GM18870 (cell line): ENCODE results near the gene URB1.
A peak's percentile ranks its signal among the peaks of the same experiment; 100 is the strongest.
"Not testable (repeated sequence)": the region's sequence is repeated elsewhere in the genome, so short reads cannot be mapped to it uniquely, and the experiment has no call there.

Experiments used
- ATAC-seq: cut with Tn5 transposase; IDR thresholded peaks from one replicate; pipeline ENCODE4 v1.9.1; 2021; ENCODE audit warnings: moderate library complexity; ENCODE audit not compliant: unreplicated experiment

URB1 gene, protein sequence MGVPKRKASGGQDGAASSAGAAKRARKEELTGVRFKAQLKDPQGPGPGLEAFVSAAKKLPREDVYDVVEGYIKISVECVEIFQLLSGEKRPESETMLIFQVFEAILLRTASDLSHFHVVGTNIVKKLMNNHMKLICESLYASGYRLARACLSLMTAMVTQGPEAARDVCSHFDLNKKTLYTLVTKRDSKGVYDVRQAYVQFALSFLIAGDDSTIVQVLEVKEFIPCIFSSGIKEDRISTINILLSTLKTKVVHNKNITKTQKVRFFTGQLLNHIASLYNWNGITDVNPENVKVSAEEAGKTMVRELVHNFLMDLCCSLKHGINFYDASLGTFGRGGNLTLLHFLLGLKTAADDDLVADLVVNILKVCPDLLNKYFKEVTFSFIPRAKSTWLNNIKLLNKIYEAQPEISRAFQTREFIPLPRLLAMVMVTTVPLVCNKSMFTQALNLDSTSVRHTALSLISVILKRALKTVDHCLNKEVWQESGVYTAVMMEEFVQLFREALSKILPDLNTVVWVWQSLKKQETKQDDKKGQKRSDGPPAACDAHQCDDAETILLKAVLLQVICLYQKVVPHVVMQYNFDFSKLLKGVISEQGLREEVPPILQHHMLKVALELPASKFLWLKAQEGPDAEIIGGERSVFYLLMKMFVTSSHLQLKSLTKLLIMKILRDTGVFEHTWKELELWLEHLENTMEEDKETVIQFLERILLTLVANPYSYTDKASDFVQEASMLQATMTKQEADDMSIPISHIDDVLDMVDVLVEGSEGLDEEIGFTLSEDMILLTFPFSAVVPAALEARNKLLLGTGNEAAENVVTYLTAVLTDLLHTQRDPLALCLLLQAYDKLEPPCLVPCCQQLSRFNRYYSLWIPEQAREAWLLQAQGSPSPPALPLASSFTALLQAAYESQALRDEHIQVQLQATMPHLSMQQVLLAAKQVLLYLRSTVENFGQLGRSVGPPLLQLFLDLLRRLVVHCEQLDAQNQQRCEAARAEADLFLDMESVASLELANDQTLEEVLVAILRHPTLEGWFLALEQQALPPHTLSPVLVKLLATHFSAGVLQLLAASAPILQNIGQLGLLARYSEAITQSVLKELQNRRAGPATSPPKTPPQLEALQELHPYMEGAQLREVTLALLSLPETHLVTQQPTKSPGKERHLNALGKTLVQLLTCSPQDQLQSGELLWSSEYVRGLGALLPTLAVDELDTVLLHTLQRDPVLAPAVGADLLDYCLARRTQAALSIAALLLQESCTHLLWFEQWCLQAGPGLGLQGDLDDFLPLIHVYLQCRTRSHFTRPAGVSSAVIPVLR (N-terminal part only)

DNA sequence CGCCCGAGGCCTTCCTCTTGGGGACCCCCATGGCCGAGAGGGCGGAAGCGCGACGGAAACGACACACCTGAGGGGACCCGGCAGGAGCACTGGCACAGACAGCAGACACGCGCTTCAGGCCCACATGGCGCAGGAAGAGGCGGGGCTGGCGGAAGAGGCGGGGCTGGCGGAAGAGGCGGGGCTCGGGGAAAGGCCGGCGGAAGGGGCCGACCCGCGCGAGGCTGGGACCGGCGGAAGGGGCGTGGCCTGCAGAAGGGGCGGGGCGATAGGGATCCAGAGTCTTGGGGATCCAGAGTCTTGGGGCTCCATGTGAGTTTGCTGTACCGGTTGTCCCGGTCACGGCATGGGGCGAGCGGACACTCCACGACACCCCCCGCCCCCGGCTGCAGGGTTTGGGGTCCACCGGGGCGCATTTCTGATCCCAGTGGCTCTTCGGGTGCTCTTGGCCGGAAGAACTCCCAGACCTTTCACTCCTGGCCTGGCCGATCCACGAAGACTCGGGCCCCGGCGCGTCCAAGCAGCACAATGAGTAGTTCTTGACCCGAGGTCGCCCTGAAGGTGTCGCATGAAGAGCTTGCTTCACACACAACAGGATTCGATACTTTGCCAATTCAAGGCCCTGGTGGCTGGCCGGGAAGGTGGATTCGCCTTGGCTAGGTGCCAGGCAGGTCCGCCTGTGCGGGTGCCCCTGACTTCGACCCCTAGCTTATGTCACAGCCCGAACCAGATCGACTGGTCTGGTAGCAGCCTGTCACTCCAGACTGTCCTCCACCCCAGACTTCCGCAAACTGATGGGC, at the start of gene URB1:
Gene URB1, minus strand, starts transcription at position 133 of the 797 bp plus-strand sequence. Its CDS starts 102 bp downstream, at position 31.
- ATAC-seq: peak; percentile 74

DNA sequence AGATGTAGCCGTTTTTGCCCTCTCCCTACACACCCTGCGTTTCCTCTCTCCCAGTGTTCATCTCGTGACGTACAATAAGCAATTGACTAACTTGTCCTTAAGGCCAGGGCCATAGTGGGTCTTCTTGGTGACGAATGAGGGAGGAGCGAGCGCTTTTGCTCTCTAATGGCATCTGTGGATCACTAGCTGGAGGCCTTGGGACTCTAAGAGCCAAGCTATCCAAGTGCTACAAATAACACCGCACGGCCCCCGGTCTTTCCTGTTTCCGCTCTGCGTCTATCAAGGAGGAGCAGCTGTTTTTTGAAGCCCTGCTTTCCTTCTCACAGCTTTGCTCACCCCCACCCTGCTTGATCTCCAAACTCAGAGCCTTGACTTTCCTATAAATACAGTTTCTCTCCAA, 44.9 kb upstream of the URB1 start:
- ATAC-seq: no peak

DNA sequence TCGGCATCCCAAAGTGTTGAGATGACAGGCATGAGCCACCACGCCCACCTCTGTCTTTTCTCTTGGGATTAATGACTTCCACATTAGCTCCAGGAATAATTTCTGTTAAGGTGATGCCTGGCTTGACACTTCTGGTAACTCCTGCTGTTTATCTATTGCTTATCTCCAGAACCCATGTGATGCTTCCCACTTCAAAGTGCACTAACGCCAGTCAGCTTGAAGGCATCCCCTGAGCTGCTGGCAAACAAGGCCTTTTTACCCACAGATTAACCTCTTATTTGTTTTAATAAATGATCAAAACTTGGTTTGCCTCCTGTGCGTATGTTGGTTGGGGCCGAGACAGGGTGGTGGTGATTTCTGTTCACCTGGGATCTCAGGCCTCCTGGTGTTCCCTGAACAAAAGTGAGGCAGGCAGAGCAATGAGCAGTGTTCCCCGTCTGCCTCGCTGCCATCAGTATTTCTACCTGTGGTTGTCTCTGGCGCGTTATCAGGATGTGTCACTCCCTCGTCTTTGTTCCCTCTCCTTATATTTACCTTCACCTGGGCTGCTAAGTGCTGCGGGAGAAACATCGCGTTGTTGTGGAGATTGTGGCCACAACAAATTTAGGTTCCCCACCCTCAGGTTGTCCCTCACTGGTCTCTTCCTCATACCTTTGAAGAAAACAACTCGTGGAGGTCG, 40.3 kb upstream of the URB1 start:
- ATAC-seq: not testable (repeated sequence)

DNA sequence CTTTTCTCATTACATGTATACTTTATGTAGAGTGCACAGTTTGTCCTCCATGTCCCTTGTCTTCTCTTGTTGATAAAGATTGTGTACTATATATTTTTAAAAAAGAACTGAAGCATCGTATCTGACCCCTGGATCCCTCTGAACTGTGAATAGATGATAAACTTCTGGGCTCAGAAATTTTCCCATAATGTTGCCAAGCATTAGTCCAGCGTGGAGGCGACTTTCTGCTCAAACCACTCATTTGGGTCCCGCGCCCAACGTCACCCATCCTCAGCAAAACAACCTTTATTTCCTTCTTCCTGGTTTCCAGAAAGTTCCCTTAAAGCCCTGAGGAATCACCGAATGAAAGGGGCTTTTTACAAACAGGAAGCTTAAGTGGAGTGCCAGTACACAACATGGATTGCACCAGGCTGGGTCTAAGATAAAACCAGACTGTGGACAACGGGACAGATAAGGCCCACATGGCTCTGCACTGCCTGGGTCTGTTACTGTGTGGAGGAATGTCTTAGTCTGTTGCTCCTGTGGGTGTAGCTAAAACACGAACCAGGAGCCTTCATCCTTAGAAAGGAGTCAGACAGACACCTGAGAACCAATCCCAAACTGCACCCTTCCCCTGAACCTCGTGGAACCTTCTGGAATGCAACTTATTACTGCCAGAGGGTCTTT, 35.3 kb upstream of the URB1 start:
- ATAC-seq: no peak

DNA sequence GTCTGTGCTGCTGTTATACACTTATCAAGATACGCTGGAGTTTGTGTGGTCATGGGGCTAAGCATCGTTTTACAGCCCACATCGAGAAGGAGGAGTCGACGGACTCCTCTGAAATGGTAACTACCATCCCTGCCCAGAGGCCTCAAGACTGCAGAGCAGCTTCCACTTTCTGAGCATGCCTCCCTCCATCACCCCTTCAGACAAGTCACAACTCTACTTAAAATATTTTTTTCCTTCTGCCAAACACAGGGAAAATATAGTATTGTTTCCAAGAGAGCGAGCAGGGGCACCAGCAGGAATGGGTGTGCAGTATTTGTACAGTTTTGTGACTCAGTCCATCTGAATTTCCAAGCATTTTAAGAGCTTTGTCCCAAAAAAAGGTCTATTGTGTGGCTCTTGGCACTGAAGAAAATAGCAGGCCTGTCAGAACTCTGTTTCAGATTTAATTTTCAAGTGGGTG, 33.8 kb upstream of the URB1 start:
- no peak for ATAC-seq

DNA sequence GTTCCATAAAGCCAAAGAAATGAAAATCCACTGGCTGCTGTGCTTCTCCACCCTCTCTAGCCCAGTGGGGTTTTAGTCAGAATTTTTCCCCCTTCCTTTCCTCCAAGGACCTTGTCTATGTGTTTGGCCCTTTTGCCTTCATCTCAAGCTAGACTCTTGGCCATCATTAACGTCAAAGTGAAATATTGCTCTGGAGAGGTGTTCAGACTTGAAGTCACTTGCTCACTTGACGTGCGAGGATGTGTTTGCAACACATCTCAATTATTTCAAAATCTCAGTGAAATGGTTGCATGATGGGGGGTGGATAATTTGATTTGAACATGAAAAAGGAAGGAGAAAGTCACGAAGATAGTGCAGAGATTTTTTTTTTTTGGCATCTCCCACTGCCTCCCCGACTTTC, 33.3 kb upstream of the URB1 start:
- no peak for ATAC-seq

DNA sequence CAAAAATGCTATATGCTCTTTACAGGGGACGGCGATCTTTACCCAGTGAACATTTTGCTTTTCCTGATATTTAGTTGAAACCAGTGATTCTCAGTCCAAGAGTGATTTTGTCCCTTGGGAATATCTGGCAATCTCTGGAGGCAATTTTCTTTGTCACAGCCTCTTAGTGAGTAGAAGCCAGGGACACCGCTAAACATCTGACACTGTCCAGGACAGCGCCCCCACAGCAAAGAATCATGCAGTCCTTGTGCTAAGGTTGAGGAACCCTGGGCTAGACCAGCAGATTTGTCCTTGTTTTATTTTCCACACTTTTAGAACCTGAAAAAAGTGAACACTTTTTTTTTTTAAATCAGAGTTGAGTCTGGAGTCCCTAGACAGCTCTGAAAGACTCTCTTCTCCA, 32.8 kb upstream of the URB1 start:
- no peak for ATAC-seq

DNA sequence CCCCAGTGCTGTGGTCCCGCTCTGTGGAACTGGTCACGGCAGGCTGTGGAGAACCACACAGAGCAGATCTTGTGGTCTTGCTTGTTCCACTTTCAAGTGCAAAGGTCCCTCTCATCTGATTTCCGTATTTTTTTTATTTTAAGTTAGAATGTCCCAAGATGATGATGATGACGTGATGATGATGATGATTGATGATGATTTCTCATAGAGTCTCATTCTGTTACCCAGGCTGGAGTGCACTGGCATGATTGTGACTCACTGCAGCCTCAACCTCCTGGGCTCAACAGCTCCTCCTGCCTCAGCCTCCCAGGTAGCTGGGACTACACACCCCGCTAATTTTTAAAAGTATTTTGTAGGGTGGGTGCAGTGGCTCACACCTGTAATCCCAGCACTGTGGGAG, 31.9 kb upstream of the URB1 start:
- ATAC-seq: no peak

DNA sequence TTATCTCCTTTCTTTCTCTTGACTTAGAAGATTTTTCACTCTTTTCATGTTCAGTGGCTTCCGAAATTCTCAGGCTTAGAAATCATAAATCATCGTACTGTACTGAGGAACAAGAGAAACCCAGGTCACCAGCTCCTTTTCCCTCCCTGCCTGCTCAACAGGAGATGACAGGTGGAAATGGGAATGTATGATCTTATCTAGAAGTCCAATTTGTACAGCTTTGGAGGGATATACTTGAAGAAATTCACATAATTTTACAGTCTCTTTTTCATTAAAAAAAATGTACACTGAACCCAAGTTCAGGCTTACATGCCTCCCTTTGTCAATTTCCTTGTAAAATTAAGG, 31.4 kb upstream of the URB1 start:
- ATAC-seq: no peak

DNA sequence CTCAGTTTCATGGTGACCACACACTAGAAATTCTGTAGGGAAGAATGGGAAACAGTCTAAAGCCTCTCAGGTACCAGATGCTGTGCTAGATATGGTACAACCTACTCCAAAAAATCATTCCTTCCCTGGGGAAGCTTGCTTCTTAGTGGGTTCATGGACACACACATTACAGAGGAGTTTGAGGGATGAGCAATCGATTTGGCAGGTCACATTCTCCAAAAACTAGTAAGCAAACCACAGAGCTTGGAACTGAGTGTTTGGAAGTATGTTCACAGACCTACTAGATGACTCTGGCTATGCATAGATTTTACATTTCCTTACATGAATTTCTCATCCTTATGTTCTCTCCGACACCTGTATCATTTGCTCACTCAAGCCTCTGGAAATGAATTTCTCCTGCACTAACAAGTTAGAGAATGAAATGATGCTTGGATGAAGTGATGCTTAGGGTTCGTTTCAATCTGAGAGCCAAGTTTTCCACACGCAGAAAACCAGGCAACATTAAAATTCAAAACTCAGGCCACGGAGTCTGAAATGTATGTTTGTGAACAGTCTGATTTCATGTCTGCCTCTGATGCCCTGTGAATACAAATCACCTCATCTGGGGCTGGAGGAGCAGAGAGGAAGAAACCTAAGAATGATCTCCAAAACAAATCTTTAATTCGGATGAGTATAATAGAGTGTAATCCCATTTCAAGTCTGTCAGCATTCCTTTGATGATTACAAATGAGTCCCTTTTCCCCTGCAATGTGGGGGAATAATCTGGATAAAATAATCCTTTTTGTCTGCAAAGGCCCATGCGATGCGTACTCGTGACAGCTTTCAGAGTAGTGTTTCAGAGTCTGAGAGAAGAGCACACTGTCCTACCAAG, 30.7 kb upstream of the URB1 start:
- no peak for ATAC-seq

DNA sequence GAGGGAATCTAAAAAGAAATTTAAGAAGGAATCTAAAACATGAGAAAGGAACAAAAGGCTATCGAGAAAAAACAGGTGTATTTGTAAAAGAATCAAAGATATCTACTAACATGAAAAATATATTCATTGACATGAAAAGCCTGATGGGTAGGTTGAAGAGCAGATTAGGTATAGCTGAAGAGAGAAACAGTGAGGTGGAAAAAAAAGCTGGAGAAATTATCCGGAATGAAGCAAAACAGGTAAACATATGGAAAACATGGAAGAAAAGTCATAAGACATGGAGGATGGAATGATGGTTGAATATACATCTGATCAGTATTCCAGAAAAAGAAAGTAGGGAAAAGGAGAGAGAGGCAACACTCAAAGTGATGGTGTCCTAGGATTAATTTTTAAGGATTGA, 29.3 kb upstream of the URB1 start:
- ATAC-seq: no peak

DNA sequence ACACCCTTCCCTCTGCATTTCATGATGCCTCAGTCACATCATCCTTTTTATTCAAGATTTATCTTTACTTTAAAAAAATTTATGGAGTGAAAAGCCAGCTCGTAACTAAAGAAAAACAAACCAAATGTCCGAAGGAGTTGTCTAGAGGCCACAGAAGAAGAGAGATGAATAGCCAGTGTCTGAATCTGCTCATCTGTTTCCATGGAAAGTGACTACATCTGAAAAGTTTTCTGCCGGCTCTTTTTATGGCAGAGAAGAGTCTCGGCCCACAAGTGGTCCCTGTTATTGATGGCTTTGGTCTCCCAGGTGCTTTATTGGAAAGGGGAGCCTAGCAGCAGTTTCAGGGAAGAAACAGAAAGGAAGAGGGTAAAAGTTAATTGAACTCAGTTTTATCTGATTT, 25.3 kb upstream of the URB1 start:
- no peak for ATAC-seq

DNA sequence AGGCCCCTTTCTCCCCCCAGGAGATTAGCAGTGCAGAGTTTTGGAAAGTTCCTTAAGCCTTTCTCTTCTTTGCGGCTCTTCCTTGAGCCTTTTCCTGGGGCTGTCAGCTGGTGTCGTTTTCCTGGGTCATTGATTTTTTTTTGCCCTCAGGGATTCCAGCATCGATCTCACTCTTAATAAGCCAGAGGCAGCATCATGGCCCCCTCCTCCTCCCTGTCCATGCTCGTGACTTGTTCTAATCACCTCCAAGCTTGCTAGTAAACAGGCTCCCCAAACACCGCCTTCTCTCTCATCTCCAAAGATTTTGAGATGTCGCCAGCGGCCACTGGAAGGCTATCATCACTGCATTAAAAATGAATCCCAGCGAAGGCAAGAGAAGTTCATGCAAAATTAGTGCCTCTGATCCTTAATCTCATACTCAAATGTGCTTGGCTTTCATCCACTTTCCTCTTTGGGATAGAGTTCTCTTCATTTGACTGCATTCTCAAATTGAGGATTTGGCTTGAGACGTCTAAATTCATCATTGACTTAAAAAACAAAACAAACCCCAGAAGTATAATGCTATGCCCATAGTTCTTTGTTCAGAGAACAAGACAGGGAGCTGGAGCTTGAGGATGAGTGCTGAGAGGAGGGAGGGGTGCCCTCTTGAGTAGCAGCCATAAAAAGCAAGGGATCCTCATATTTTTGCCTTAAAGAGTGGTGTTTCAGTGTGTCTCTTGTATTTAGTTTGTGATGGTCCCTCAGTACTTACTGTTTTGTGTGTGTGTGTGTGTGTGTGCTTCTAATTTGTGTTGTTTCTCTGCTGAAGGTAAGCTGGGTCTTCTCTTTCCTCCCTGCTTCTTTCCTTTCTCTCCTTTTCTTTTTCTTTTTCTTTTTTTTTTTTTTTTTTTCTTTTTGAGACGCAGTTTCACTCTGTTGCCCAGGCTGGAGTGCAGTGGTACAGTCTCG, 22.9 kb upstream of the URB1 start:
- no peak for ATAC-seq

DNA sequence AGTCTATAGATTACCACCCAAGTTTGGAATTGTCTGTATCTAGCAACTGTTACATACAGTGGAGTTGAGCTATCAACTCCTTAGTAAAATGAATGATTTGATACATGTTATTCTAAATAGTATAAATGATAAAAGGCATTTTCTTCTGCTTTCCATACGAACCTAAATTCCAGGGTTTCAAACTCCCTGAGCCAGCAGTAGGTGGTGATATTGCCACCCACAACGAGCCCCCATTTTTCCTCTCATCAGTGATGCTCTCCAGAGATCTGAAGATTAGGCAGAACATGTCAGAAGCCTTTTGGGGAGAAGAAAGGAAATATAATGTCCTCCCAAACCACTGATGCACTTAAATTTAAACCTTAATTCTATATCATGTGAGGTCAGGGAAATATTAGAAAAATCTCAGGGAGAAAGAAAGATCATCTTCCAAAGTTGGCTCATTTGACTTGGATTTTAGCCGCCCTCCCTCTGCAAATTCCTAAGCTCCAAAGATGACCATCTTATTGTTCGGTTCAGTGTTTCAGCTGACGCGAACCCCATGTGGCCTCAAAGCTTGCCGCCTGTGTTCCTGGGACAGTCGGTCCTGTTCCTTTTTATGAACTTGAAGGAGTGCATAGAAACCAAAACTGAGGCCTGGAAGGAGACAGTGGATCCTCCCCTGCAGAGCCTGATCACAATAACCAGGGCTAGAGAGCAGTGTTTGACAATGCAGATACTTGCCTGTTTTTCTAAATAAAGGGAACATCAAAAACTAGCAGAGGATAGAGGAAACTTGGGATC, 22.0 kb upstream of the URB1 start:
- ATAC-seq: no peak

DNA sequence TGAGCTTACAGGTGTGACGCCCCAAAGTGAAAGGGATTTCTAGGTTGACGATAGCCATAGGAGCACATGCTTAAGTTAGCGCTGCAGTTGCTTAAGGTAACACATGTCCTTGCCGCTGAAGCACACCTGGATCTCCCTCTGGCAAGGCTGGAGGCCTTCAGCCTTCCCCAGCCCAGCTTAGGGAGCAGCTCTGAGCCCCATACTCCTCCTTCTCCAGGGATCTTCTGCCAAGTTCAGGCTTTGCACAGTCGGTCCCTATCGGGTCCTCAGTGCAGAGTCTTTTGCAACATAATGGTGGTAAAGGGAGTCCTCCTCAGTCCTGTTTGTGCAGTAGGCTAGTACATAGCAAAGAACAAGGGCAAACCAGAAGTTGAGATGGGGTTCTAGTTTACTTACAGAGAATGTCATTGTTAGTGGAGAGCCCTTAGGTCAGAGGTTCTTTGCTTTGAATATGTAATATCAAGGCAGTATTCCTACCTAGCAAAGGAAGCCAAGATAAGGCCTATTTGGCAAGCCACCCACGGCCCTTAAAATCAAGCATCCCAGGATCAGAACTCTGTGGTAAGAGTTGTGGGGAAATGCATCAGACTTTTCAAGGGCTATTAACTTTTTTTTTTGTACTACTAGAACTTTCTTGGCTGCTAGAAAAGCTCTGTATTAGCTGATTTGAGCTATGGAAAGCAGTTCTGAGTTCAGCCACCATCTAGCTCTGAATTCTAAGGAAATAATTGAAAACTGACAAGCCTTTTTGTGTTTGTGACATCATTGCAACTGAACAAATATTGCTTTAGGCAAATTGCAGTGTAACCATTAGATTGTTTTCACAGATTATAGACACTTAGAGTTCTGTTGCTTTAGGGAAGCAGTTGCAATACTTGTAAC, 21.1 kb upstream of the URB1 start:
- no peak for ATAC-seq
